Myocyte (in vitro differentiated cells): ENCODE measurements around the gene ZNF831. TPM values are rescaled to one million over a fixed set of nuclear protein-coding genes. Genes with fewer than 3 reads are reported as not detected.

Experiments used
- DNase-seq: peaks from one replicate; pipeline ENCODE4 v3.0.0-alpha.2; 2012; ENCODE audit warnings: low read depth
- total RNA-seq: library from RNA; depleted of rRNA; stranded (reverse); fragments of >200 nt; gene quantifications from 2 replicates; pipeline ENCODE4 v1.2.3, GENCODE V29; 2014

The ZNF831 gene
- total RNA-seq, 1 donor from 2014 or later, result not detected

GRCh38 chr20:59214073-59214472 lies 50.5 kb downstream of the ZNF831 start:
- DNase-seq, result no peak

GRCh38 chr20:59214606-59215547 lies 51.3 kb downstream of the ZNF831 start:
- no peak for DNase-seq

- no peak for DNase-seq
These were observed 53.6 kb downstream of the ZNF831 start for GRCh38 chr20:59217173-59217572.

- no peak for DNase-seq
These were observed 54.2 kb downstream of the ZNF831 start for GRCh38 chr20:59217794-59218280.

- no peak for DNase-seq
These were observed 55.6 kb downstream of the ZNF831 start for GRCh38 chr20:59219211-59219610.

- no peak for DNase-seq
These were observed 56.5 kb downstream of the ZNF831 start for GRCh38 chr20:59220161-59220560.

- peak; percentile 2 for DNase-seq
These were observed 57.6 kb downstream of the ZNF831 start for GRCh38 chr20:59221049-59221706.

- DNase-seq, result peak; percentile 1
These were observed 58.2 kb downstream of the ZNF831 start for GRCh38 chr20:59221707-59222252.

GRCh38 chr20:59222253-59223181 lies 58.9 kb downstream of the ZNF831 start:
- DNase-seq, result peak; percentile 68

GRCh38 chr20:59223182-59223601 lies 59.6 kb downstream of the ZNF831 start:
- no peak for DNase-seq

- no peak for DNase-seq
These were observed 60.1 kb downstream of the ZNF831 start for GRCh38 chr20:59223750-59224149.

GRCh38 chr20:59224236-59224635 lies 60.6 kb downstream of the ZNF831 start:
- no peak for DNase-seq

GRCh38 chr20:59230385-59230784 lies 66.8 kb downstream of the ZNF831 start:
- no peak for DNase-seq

- no peak for DNase-seq
These were observed 67.6 kb downstream of the ZNF831 start for GRCh38 chr20:59231124-59231804.

GRCh38 chr20:59232618-59233017 lies 69.0 kb downstream of the ZNF831 start:
- no peak for DNase-seq

GRCh38 chr20:59235226-59235625 lies 71.6 kb downstream of the ZNF831 start:
- no peak for DNase-seq

- DNase-seq, result no peak
These were observed 76.4 kb downstream of the ZNF831 start for GRCh38 chr20:59240006-59240405.

GRCh38 chr20:59242714-59243626 lies 79.3 kb downstream of the ZNF831 start:
- DNase-seq, result peak; percentile 42
